NCI-H1436 (cell line): ENCODE data around the gene STXBP4.

Experiments
- DNase-seq: peaks from one replicate; lab custom pipeline; 2025; lab: John Stamatoyannopoulos, UW

STXBP4 gene

DNA sequence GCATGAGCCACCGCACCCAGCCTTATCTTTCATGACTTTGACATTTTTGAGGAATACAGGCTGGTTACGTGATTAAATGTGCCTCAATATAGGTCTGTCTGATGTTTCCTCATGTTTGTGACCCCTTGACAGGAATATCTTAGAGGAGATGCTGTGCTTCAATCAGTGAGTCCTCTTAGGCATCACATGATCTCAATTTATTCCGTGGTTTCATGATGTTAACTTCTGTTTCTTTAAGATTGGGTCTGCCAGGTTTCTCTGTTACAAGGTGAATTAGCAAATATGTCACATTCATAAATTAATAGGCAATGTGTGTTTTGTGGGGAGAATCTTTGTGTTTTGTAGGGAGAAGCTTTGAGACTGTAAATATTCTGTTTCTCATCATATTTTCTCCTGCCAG lies 3.3 kb downstream of the STXBP4 start:
- no peak for DNase-seq

DNA sequence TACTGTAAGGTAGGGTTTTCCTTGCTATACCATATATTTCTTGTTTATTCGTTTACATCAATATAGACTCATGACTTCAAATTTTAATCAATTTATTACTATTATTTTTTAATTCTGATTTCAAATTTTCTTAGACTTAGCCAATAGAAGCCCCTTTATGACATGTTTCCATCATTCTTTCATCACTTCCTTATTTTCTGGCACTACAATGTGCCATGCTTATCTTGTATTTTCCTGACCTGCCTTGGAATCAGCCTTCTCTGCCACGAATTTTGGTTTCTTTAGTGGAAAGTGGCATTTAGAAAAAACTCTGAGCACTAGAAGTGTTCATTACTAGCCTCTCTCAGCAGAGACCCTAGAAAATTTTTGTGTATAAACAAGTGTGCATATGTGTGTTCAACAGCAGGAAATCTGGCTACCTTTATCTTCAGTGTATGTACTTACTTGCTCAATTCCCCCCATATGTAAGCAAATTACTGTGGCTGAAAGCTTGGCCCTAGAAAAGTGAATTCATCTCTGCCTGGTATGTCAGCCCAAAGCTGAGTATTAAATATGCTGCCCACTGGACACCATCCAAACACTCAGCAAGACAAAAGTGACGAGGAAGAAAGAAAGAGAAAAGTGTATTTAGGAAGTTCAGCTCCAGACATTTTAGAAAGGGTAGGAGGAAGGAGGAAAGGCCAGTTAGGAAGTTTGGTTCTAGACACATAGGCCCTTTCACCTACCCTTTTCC lies 4.0 kb downstream of the STXBP4 start:
- DNase-seq = no peak

DNA sequence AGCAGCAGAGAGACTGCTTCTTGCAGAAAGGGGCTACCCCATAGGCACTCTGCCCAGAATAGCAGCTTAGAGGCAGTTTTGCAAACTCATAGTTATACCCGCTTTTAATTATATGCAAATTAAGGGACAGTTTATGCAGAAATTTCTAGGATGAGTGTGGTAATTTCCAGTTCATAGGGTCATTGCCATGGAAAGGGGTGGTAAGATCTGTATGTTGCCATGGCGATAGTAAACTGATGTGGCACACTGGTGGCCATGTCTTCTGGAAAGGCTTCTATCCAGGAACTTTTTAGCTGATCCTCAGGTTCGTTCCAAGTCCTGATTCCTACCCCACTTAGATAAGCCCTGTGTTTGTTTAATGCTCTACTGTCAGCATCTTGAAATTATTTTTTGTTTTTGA lies 6.2 kb downstream of the STXBP4 start:
- DNase-seq = no peak

DNA sequence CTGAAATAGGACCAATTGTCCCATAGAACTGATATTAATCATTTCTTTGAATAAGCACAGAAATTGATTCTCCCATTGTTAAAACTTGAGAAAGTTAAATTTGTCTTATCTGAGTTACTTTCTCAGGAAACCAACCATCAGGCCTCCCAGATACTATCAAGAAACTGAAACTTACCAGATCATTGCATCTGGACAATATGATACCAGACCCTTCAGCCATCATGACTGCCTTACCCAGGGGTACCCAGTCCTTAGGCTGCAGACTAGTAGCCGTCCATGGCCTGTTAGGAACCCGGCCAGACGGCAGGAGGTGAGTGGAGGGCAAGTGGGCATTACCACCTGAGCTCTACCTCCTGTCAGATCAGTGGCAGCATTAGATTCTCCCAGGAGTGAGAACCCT lies 7.8 kb downstream of the STXBP4 start:
- no peak for DNase-seq

DNA sequence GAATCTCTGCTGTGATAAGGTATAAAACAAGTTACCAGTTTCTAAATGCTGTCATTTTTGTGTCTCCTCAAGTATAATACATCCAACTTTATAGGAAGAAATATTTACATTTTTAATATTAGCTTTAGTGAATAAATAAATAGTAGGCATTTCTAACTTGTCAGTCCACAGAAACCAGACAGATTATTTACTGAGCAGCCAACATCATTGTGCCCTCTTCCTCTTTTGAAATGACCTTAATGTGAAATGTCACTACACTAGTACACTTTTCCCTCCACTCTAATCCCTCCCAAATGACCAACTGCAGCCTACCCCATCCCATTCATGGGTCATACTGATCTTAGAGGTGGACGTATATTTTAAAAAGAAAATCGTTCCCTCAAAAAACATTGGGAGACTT lies 9.2 kb downstream of the STXBP4 start:
- no peak for DNase-seq

DNA sequence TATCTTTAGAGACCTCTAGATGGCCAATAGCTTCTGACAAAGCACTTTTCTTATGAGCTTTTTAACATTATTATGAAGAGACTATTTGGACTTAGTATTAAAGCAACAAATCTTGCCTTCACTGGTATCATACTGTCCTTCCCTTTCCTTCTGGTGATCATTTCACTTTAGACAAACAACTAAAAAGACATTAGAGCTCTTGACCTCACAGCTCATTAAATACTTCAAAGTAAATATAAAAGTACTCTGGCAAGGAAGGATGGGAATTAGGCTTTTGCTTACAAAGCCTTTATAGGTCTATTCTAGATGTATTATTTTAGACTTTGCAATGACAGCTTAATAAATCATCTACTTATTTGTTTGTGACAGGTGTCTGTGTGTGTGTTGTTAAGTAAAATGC lies 11.1 kb downstream of the STXBP4 start:
- no peak for DNase-seq

DNA sequence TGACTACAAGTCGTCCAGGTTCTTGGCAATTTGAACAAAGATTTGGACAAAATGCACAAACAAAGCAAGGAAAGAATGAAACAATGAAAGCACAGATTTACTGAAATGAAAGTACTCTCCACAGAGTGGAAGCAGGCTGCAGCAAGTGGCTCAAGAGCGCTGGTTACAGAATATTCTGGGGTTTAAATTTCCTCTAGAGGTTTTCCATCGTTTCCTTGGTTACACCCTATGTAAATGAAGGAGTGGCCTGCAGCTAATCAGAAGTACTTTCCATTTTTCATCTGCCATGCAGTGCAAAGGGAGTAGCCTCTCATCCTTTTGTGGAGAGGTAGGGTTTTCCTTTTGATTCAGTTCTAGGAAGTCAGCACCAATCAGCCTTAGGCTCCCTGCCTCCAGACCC lies 11.8 kb downstream of the STXBP4 start:
- DNase-seq = no peak

DNA sequence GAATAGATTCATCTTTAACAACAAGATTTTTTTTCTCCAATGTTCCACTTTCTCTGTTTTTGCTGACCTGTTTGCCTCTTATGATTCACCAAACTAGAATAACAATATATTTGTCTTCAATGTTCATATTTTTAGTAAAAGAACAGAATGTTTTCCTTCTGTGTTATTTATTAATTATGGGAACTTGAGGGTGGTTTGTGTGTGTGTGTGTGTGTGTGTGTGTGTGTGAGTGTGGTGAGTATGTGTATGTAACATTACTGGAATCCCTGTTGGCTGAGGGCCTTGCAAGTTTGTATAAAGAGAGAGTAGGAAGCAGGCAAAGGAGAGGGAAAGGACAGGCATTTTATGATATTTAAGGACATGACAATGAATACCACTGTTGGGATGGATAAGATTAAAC lies 13.8 kb downstream of the STXBP4 start:
- DNase-seq = no peak

DNA sequence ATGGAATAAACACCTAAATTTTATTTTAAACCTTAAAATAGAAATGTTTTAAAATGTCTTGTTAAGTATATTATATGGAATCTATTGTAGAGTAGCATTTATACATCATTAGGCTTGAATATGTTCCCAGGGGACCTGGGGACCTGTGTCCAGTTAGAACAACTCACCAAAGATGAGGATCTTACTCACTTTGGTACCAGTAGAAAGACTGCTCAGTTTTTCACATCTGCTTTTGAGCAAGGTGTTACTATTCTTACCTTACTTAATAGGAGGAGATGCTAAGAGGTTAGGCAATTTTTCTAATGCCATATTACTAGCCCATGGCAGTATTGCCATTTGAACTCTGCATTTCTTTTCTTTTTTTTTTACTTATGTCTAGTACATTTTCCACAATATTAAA lies 14.7 kb downstream of the STXBP4 start:
- DNase-seq = no peak

DNA sequence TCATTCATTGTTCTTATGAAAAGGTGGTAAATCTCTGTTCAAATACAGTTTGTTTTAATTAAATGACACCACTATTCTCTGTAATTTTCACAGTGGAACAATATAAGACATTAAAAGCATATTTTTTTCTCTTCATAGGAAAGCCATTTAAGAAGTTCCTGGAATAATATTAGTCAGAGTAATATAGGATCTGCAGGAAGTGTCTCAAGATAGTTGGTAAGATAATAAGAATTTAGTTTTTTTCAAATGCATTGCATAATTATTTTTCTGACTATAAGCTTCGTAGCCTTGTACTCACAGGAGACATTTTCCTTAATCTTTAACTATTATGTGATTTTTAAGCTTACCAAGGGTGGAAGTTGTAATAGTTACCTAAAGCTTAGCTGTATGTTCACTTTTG lies 16.9 kb downstream of the STXBP4 start:
- no peak for DNase-seq

DNA sequence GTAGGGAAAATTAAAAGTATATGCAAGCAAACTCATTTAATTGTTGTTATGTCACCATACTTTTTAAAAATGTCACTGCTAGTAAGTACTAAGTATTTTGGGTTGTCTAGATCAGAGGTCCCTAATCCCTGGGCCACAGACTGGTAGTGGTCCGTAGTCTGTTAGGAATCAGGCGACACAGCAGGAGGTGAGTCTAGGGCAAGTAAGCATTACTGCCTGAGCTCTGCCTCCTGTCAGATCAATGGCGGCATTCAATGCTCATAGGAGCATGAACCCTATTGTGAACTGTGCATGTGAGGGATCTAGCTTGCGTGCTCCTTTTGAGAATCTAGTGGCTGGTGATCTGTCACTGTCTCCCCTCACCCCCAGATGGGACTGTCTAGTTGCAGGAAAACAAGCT lies 21.6 kb downstream of the STXBP4 start:
- no peak for DNase-seq

DNA sequence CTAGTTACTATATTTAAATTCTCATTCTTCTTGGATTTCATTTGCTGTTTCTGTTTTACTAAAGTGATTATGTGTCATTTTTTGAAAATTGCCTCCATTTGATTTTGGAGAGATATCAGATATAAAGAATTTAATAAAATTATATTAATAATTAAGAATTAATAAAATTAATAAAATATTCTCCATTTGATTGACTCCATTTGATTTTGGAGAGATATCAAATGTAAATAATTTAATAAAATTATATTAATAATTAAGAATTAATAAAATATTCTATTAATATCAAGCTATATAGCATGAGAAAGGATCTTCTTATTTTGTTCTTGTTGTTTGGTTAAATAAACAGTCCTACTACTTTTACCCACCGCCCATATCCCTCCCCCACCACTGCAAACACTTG lies 23.0 kb downstream of the STXBP4 start:
- DNase-seq = no peak

DNA sequence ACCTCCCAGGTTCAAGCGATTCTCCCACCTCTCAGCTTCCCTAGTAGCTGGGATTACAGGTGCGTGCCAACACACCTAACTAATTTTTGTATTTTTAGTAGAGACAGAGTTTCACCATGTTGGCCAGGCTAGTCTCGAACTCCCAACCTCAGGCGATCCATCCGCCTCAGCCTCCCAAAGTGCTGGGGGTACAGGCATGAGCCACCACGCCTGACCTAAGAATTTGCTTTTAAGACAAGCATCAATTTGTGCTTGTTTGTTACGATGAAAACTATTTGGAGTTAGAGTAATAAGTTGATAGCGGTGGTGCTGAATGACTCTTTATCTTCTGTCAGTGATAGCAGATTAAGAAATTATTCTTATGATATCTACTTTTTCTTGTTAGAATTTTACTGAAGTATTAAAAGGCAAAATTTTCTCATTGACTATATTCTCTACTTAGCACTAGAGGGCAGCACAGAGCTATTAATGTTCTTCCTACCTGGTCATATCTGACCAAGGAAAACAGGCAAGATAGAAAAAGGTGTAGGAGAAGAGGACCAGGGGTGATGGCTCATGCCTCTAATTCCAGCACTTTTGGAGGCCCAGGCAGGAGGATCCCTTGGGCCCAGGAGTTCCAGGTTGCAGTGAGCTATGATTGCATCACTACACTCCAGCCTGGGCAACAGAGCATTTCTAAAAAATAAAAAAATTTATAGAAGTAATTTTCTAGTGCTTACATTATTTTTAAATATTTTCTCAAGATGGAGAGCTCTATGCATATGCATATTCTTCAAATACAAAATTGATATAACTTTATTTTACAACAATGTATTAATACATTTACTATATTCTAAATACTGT lies 24.5 kb downstream of the STXBP4 start:
- peak; percentile 74 for DNase-seq

DNA sequence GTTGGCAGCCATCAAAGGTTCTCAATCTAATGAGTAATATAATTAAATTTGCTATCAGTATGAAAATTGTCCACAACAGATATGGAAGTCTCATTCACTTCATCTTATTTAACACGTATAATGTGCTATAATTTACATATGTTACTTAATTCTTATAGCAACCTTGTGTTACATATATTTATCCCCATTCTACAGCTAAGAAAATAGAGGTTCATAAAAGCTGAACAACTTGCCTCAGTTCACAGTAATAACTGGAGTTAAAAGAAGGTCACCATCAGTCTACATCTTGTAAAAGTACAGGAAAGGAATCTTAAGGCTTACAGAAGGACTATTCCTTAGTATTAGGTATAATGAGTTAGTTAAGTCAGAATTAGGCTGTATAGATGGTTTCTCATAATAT lies 27.9 kb downstream of the STXBP4 start:
- no peak for DNase-seq

DNA sequence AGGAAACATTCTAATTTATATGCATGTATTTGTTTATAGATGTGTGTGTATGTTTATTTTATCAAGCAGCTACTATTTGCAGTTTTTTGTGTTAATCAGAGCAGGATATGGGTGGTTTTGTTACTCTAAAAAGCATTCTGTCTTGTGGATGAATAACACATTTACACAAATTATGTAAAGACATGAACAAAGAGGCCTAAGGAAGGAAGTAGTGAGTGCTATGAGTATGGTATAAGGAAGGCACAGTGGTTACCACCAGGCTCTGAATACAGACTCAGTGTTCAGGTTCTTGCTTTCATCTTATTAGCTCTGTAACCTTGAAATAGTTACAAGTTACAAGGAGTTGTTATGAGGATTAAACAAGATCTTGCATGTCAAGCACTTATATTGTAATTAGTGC lies 33.9 kb downstream of the STXBP4 start:
- DNase-seq = no peak

DNA sequence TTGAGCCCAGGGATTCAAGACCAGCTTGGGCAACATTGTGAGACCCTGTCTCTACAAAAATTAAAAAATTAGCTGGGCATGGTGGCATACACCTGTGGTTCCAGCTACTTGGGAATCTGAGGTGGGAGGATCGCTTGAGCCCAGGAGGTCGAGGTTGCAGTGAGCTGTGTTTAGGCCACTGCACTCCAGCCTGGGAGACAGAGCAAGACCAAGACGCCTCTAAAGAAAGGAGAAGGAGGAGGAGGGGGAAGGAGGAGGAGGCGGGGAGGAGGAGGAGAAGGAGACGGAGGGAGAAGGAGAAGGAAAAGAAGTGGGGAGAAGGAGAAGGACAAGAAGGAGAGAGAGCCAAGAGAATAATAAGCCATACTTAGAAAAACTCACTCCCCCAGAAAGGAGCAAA lies 35.9 kb downstream of the STXBP4 start:
- DNase-seq = no peak

DNA sequence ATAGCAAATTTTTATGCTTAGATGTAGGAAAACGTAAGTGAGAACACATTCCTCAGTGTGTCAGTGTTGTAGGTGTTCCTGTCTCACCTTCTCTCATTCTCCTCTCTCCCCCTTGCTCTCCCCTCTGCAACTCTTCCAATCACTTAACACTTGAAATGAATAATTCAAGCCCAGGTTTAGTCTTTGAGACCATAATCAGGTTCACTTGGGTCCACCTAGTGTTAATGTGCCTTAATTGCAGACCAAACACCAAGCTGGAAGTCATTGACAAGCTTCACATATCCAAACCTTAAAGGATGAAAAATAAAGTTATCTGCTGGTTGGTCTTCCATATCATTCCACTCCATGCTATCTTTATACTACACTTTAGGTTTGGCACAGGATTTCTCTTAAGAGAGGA lies 37.0 kb downstream of the STXBP4 start:
- no peak for DNase-seq

DNA sequence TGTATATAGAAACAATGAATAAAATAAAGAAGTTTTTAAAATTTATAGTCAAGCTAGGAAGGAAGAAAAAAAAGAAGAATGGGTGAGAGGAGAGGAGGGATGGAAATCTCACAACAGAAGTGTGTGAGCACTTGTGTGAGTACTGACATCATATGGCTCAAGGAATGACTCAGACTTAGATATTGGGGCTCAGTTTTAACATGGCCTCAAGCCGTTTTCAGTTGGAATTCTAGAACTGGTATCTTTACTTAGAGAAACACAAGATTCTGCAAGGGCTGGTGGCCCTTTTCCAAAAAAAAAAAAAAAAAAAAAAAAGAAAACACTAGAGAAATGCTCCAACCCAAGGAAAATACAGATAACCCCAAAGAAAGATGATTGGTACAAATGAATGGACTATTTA lies 55.1 kb downstream of the STXBP4 start:
- DNase-seq = no peak

DNA sequence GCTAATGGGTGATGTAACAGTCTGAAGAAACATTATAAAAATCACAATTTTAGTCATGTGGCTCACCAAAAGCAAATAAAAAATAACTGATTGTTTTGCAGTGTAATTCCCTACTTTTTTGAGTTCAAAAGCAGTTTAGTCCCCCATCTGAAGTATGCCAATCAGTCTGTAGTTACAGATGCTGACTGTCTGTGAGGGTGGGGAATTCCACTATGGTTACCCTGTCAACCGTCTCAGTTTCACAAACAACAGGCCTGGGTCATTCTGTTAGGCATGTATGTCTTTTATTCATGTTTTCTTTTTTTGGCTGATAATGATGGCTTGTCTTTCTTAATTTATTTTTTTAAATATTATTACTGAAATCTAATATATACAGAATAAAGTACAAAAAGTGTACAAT lies 69.3 kb downstream of the STXBP4 start:
- DNase-seq = no peak

DNA sequence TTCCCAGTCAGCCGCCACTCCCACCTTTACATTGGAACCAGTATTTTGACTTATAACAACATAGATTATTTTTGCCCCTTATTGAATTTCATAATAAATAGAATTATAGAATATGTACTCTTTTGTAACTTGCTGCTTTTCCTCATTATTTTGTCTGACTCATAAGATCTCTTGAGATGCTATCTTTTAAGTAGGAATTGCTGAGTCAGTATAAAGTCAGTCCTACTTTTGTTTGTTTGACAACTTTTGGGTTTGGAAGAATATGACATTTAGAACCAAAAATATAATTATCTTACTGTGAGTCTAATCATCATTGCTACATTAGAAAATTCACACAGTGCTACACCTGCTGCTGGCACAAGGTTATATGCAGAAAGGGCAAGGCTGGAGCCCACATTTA lies 69.7 kb downstream of the STXBP4 start:
- DNase-seq = no peak

DNA sequence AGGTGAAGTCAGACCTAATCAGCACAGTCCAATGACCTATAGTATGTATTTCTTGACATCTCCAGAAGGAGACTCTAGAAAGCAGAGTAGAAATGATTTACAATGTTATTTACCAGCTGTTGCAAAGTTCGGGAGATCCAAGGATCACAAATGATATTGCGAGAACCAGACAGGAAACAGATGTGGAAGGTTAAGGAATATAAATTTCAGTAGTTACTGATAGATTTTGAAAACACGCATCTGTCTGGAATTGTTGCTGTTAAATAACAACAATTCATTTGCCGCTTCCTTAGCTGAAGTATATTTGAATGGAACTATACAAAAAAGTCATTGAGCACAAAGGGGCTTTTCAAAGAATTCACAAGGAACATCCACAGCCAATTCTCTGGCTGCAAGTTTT lies 72.0 kb downstream of the STXBP4 start:
- DNase-seq = no peak

DNA sequence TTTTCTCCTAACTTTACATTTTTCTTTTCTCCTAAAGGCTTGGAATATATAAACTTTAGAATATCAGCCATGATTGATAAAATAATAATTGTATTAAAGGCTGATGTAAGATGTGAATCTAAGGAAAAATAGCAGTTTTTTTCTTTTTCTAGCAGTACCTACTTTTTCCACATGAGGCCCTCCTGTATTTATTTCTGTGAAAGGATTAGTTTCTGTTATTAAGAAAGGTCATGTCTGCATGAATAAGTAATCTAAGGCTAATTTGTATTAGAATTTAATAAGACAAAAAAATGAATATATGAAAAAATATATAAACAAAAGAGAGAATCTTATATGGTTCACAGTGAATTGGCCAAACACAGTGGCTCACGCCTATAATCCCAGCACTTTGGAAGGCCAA lies 85.3 kb downstream of the STXBP4 start:
- no peak for DNase-seq

DNA sequence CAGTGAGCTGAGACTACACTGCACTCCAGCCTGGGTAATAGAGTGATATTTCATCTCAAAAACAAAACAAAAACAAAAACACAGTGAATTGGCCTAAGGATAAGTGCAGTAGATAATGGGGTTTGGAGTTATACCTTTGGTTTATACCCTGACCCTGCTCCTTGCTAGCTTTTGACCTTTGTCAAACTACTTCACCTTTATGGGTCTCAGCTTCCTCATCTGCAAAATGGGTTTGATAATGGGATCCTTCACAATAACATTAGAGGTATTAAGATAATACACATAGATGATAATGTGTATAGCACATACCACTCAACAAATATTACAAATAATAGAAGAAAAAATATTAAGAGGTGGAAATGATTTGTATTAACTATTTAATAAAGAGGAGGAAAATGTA lies 85.9 kb downstream of the STXBP4 start:
- no peak for DNase-seq

DNA sequence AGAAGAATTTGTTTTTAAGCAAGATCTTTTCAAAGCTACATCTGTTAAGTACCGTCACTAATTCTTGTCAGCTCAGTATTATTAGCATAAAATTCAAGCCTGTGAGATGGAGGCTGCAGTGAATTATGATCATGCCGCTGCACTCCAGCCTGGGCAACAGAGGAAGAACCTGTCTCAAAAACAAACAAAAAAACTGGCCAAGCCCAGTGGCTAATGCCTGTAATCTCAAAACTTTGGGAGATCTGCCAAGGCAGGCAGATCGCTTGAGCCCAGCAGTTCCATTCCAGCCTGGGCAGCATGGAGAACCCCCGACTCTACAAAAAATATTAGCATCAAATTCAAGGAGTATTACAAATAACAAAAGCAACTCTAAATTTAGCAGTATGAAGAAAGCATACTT lies 88.0 kb downstream of the STXBP4 start:
- DNase-seq = no peak
